ENCODE data around the gene ATP23.

The ATP23 gene

DNA sequence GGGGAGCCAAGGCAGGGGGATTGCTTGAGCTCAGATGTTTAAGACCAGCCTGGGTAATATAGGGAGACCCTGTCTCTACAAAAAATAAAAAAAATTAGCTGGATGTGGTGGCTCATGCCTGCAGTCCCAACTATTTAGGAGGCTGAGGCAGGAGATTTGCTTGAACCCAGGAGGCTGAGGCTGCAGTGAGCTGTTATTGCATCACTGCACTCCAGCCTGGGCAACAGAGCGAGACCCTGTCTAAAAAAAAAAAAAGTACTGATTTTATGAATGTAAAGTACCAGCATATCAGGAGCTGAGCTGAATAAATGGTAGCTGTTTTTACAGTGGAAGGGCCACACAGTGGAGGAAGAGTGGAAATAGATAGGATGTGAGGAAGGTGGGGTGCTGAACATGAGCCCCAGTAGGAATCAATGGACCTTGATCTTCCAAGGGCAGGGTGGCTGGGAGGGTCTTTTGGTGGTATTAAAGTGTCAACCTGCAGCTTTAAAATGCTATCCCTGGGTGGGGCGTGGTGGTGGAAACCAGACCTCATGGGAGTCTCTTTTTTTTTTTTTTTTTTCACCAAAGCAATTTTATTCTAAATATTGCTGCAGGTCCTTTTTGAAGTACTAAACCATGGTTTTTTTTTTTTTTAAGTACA is 2.2 kb downstream of the ATP23 start:
- H3K9me3 ChIP-seq (ENCODE audit: control insufficient read depth, low read length) = no peaks in the 10 kb centered on the region
- 100% methylated on average over 1 of the region's 2 CpGs for WGBS, 2 experiments (ENCODE audit: insufficient coverage in 2 of 2)
- H3K4me3 ChIP-seq (ENCODE audit: extremely low read depth, insufficient read depth, low read length, poor library complexity, severe bottlenecking) = no peak overlapping the region
- no peaks in the 10 kb centered on the region for H3K36me3 ChIP-seq (ENCODE audit: control insufficient read depth, insufficient read depth, low read length)
- no peaks in the 10 kb centered on the region for H3K4me1 ChIP-seq (ENCODE audit: control insufficient read depth, insufficient read depth, low read length, poor library complexity, severe bottlenecking)
- H3K27ac ChIP-seq (ENCODE audit: low read depth, low read length, severe bottlenecking) = no peak overlapping the region

DNA sequence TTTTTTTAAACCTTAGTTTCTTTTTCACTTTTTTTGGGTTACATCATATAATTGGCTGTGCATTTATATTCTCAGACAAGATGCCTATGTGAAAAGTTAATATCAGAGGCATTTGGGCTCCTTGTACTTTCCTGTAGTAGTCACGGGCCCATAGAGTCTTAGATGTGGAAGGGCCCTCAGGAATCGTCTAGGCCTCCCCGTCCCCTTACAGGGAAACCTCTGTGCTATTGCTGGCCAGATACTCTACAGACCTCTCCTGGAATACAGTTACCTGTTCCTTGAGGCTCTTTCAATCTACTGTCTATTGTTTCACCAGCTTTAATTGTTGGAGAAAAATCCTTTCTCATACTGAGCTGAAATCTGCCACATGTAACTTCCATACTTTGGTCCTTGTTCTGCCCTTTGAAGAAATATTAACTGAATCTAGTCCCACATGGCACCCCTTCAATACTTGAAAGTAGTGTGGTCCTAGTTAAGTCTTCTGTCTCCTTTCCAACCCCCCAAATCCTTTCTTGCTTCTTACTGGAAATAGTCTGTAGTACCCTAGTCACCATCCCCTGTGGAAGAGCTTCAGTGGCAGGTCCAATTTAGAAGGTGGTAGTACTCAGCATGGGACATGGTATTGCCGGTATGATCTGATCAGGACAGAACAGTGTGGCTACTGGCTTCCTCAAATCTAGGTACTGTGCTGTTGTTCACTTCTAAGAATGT is 3.1 kb downstream of the ATP23 start:
- no peak overlapping the region for H3K4me3 ChIP-seq (ENCODE audit: extremely low read depth, insufficient read depth, low read length, poor library complexity, severe bottlenecking)
- H3K36me3 ChIP-seq (ENCODE audit: control insufficient read depth, insufficient read depth, low read length) = no peaks in the 10 kb centered on the region
- no peaks in the 10 kb centered on the region for H3K9me3 ChIP-seq (ENCODE audit: control insufficient read depth, low read length)
- 84 to 95% methylated on average over 3 to 4 of the region's 4 CpGs for WGBS, 2 experiments (ENCODE audit: insufficient coverage in 2 of 2)
- no peak overlapping the region for H3K27ac ChIP-seq (ENCODE audit: low read depth, low read length, severe bottlenecking)
- H3K4me1 ChIP-seq (ENCODE audit: control insufficient read depth, insufficient read depth, low read length, poor library complexity, severe bottlenecking) = no peaks in the 10 kb centered on the region

DNA sequence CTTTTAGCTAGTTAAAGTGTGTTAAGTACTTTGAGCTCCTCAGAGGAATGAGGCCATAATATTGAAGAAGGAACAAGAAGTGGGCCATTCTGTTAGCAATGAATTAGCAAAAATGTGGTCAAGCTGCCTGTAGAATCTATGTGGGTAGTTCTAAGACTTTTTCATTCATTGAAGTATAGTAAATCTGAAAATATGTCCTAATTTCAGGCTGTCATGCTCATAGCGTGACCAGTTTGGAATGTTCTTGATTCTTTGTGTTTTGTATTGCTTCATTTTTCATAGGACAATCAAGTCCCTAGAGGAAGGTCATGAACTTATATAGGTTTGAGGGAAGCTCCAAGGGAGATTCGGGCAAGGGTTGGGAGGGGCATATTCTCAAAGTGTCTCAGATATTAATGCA is 11.4 kb downstream of the ATP23 start:
- Histone ChIP-seq H3K9me3 (ENCODE audit: control insufficient read depth, low read length) (no peaks in the 10 kb centered on the region), H3K4me1 (ENCODE audit: control insufficient read depth, insufficient read depth, low read length, poor library complexity, severe bottlenecking) (no peaks in the 10 kb centered on the region), H3K4me3 (ENCODE audit: extremely low read depth, insufficient read depth, low read length, poor library complexity, severe bottlenecking) (no peak overlapping the region), H3K27ac (ENCODE audit: low read depth, low read length, severe bottlenecking) (no peak overlapping the region), H3K36me3 (ENCODE audit: control insufficient read depth, insufficient read depth, low read length) (peaks cover 7% of the 10 kb centered on the region)
- WGBS, 2 experiments (ENCODE audit: insufficient coverage in 2 of 2) = 100% methylated on average over 1 of the region's 2 CpGs; no CpG with 5 or more reads in 1 of the 2 experiments

DNA sequence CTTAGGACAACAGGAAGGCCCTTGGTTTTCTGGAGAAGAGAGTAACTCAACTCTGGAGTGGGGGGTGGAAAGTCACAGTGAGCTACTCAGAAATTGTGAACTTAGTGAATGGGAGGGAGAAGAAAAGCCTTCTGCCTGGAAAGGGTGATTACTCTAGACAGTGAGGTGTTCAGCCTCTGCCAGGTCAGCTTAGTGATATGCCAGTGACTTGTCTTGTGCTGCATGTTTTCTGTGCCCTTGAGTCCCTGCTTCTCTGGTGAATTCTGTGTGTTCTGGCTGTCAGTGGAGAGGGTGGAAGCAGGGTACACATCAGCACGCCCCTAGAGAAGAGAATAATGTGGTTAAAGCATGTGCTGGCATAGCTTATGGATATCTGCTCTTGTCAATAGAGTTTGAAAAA is 13.4 kb downstream of the ATP23 start:
- Histone ChIP-seq H3K4me3 (ENCODE audit: extremely low read depth, insufficient read depth, low read length, poor library complexity, severe bottlenecking) (no peak overlapping the region), H3K36me3 (ENCODE audit: control insufficient read depth, insufficient read depth, low read length) (peaks cover 9% of the 10 kb centered on the region), H3K27ac (ENCODE audit: low read depth, low read length, severe bottlenecking) (no peak overlapping the region), H3K4me1 (ENCODE audit: control insufficient read depth, insufficient read depth, low read length, poor library complexity, severe bottlenecking) (no peaks in the 10 kb centered on the region), H3K9me3 (ENCODE audit: control insufficient read depth, low read length) (no peaks in the 10 kb centered on the region)
- no CpG with 5 or more reads among the region's 1 CpG for WGBS, 2 experiments (ENCODE audit: insufficient coverage in 2 of 2)

DNA sequence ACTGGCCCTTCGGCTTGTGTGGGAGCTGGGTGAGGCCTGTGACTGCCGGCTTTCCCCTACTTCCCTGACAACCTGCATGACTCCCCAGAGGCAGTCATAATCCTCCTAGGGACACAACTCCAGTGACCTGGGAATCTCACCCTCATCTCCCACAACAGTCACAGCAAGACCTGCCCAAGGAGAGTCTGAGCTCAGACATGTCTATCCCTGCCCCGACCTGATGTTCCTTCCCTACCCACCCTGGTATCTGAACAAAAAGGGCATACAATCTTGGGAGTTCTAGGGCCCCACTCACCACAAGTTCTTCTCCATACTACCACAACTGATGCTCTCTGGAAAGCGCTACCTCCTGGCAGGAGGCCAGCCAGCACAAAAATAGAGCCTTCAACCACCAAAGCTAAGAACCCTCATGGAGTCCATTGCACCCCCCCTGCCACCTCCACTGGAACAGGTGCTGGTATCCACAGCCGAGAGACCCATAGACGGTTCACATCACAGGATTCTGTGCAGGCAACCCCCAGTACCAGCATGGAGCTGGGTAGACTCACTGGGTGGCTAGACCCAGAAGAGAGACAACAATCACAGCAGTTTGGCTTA is 16.8 kb downstream of the ATP23 start:
- 94% methylated on average over 5 of the region's 6 CpGs for WGBS, 2 experiments (ENCODE audit: insufficient coverage in 2 of 2)

DNA sequence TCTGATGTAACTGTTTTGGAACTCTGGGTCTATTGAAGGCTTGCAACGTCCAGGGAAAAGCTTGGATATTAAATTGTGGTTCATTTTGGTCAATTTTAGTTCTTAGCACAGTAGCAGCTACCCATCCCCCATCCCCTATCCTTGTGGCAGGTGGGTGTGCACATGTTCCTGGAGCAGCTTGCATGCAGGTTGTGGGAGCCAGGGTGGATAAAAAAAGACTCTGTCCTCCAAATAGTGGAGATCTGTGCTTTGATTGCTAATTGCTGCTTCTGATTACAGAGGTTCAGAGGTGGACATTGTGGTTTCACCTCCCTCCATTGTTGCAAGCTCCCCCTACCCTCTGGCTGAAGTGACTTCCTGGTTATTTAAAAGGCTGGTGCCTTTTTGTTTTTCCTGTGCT is 23.1 kb downstream of the ATP23 start:
- peaks cover 2% of the 10 kb centered on the region for H3K9me3 ChIP-seq (ENCODE audit: control insufficient read depth, low read length)
- no peak overlapping the region for H3K4me3 ChIP-seq (ENCODE audit: extremely low read depth, insufficient read depth, low read length, poor library complexity, severe bottlenecking)
- no peaks in the 10 kb centered on the region for H3K36me3 ChIP-seq (ENCODE audit: control insufficient read depth, insufficient read depth, low read length)
- H3K27ac ChIP-seq (ENCODE audit: low read depth, low read length, severe bottlenecking) = no peak overlapping the region
- no peaks in the 10 kb centered on the region for H3K4me1 ChIP-seq (ENCODE audit: control insufficient read depth, insufficient read depth, low read length, poor library complexity, severe bottlenecking)
- WGBS, 2 experiments (ENCODE audit: insufficient coverage in 2 of 2) = no CpG with 5 or more reads among the region's 1 CpG

More for the DNA sequence above, 16.8 kb downstream of the ATP23 start:
- Histone ChIP-seq H3K9me3 (ENCODE audit: control insufficient read depth, low read length) (no peaks in the 10 kb centered on the region), H3K4me1 (ENCODE audit: control insufficient read depth, insufficient read depth, low read length, poor library complexity, severe bottlenecking) (no peaks in the 10 kb centered on the region), H3K36me3 (ENCODE audit: control insufficient read depth, insufficient read depth, low read length) (peaks cover 9% of the 10 kb centered on the region), H3K4me3 (ENCODE audit: extremely low read depth, insufficient read depth, low read length, poor library complexity, severe bottlenecking) (no peak overlapping the region), H3K27ac (ENCODE audit: low read depth, low read length, severe bottlenecking) (no peak overlapping the region)

DNA sequence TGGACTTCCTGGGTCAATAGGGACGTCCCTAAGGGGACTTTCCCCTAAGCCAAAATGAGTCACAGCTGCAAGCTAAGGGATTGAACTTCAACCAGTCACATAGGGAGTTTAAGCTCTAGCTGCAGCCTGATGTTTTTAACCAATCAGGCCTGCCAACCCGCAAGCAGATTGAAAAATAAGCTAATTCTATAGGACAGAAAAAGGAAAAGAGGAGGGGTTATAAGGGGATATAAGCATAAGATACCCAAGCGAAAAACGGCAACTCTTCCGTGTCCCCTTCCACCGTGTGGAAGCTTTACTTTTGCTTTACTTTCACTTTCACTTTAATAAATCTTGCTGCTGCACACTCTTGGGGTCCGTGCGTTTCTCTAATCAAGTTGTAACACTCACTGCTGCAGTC is 24.4 kb downstream of the ATP23 start:
- no peaks in the 10 kb centered on the region for H3K4me1 ChIP-seq (ENCODE audit: control insufficient read depth, insufficient read depth, low read length, poor library complexity, severe bottlenecking)
- no peak overlapping the region for H3K4me3 ChIP-seq (ENCODE audit: extremely low read depth, insufficient read depth, low read length, poor library complexity, severe bottlenecking)
- no peak overlapping the region for H3K27ac ChIP-seq (ENCODE audit: low read depth, low read length, severe bottlenecking)
- WGBS, 2 experiments (ENCODE audit: insufficient coverage in 2 of 2) = 90 to 94% methylated on average over 4 to 7 of the region's 8 CpGs
- no peaks in the 10 kb centered on the region for H3K36me3 ChIP-seq (ENCODE audit: control insufficient read depth, insufficient read depth, low read length)
- H3K9me3 ChIP-seq (ENCODE audit: control insufficient read depth, low read length) = peaks cover 2% of the 10 kb centered on the region

DNA sequence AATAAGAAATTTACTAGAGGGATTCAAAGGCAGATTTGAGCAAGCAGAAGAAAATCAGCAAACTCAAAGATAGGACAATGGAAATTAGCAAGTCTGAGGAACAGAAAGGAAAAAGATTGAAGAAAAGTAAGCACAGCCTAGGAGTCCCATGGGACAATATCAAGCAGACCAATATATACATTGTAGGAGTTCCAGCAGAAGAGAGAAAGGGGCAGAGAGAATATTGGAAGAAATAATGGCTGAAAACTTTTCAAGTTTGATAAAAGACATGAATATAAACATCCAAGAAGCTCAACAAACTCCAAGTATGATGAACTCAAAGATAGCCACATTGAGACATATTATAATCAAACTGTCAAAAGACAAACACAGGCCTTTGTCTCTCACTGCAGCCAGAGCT is 25.2 kb downstream of the ATP23 start:
- Histone ChIP-seq H3K36me3 (ENCODE audit: control insufficient read depth, insufficient read depth, low read length) (no peaks in the 10 kb centered on the region), H3K4me3 (ENCODE audit: extremely low read depth, insufficient read depth, low read length, poor library complexity, severe bottlenecking) (no peak overlapping the region), H3K4me1 (ENCODE audit: control insufficient read depth, insufficient read depth, low read length, poor library complexity, severe bottlenecking) (no peaks in the 10 kb centered on the region), H3K9me3 (ENCODE audit: control insufficient read depth, low read length) (peaks cover 2% of the 10 kb centered on the region), H3K27ac (ENCODE audit: low read depth, low read length, severe bottlenecking) (no peak overlapping the region)

DNA sequence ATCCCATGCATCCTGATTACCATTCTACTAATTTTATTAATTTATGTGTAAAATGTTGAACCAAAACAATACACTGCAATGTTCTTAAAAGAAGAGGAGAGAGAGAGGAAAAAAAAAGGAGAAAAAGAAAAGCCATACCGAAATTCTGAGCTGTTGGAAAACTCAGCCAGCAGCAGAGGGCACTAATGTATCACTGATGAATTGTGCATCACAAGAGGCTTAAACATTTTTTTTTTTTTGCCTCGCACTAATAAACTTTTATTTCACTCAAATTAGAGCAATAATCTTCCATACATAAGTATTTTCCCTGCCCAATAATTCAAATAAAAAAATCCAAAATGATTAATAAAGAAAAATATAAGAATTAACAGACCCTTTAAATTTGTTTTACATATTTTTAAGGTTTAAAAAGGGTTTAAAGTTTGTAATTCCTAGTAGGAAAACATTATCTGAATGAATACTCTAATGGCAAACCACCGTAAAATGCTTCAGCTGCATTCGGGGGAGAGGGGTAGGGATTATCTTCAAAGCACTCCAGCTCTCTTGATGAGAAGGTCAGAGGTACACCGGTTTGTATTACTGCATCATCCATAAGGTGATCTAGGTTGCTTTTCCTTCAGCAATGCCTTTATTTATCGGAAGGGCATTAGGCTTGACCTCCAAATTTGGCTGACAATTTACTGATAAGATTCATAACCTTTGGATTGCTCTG is 41.9 kb downstream of the ATP23 start:
- Histone ChIP-seq H3K36me3 (ENCODE audit: control insufficient read depth, insufficient read depth, low read length) (no peaks in the 10 kb centered on the region), H3K9me3 (ENCODE audit: control insufficient read depth, low read length) (no peaks in the 10 kb centered on the region), H3K27ac (ENCODE audit: low read depth, low read length, severe bottlenecking) (no peak overlapping the region), H3K4me3 (ENCODE audit: extremely low read depth, insufficient read depth, low read length, poor library complexity, severe bottlenecking) (no peak overlapping the region), H3K4me1 (ENCODE audit: control insufficient read depth, insufficient read depth, low read length, poor library complexity, severe bottlenecking) (no peaks in the 10 kb centered on the region)
- WGBS, 2 experiments (ENCODE audit: insufficient coverage in 2 of 2) = 50 to 67% methylated on average over 2 to 3 of the region's 6 CpGs

DNA sequence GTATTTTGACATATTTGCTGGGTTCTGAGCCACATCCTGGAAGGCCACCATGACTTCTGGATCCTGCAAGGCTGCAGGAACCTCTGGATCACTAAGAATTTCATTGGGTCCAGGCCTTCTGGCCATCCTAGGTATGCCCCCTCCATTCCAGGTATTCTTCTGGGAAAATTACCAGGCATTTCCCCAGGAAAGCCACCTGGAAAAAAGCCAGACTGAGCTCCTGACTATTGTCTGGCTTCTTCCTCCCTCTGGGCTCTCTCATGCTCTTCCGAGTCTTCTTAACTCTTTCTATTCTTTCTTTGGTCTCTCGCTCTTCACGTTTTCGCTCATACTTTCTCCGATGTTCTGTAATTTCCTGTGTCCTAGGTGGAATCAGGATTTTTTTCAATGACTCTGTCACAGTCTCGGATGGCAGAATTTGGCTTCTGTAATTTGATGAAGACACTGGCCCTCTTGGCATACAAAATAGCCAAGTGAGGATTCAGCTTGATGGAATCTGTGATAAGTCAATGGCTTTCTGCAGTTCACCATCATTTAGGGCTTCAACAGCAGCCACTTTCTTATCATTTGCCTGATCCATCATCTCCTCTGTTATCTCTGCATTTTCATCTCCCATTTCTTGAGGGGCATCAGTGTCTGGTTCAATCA is 42.6 kb downstream of the ATP23 start:
- WGBS, 2 experiments (ENCODE audit: insufficient coverage in 2 of 2) = 69 to 94% methylated on average over 2 to 6 of the region's 6 CpGs
- H3K36me3 ChIP-seq (ENCODE audit: control insufficient read depth, insufficient read depth, low read length) = no peaks in the 10 kb centered on the region

More for the DNA sequence above, 42.6 kb downstream of the ATP23 start:
- H3K27ac ChIP-seq (ENCODE audit: low read depth, low read length, severe bottlenecking) = no peak overlapping the region
- H3K4me1 ChIP-seq (ENCODE audit: control insufficient read depth, insufficient read depth, low read length, poor library complexity, severe bottlenecking) = no peaks in the 10 kb centered on the region
- no peak overlapping the region for H3K4me3 ChIP-seq (ENCODE audit: extremely low read depth, insufficient read depth, low read length, poor library complexity, severe bottlenecking)
- H3K9me3 ChIP-seq (ENCODE audit: control insufficient read depth, low read length) = no peaks in the 10 kb centered on the region

All from mesodermal cell (in vitro differentiated cells).